ENCODE measurements around the gene SLC16A12.

- TF ChIP-seq TAF1 (IDR thresholded peaks at IDR 0.05; ENCODE audit: low read depth, low read length) (no peak), POLR2A (IDR thresholded peaks at IDR 0.05; ENCODE audit: low read depth, low read length) (no peak), POLR2AphosphoS5 (IDR thresholded peaks at IDR 0.05; ENCODE audit: low read depth, low read length) (no peak), POU2F2 (IDR thresholded peaks at IDR 0.05; ENCODE audit: low read depth, low read length) (no peak), SPI1 (IDR thresholded peaks at IDR 0.05; ENCODE audit: low read depth, low read length) (no peak), PAX5 (IDR thresholded peaks at IDR 0.05; ENCODE audit: insufficient read depth, low read length, severe bottlenecking) (no peak)
These were observed 17.3 kb downstream of the SLC16A12 start for GRCh38 chr10:89518108-89518507.
